DND-41 (cell line): ENCODE data around the gene PLP2.
A peak's percentile ranks its signal among the peaks of the same experiment; 100 is the strongest.

Experiments
- ATAC-seq: fragments of 200-7000 bp; cut with Tn5 transposase; 3 replicates; pipeline ENCODE4 v1.9.1; 2021; ENCODE audit warnings: low read depth; ENCODE audit not compliant: insufficient read depth
- DNase-seq: peaks from one replicate; pipeline ENCODE4 v3.0.0-alpha.2; 2020
- H2AFZ ChIP-seq: 2 replicates; pipeline ENCODE4 v1.6.0; 2012; ENCODE audit warnings: low read depth, low read length
- H3K27ac ChIP-seq: 2 replicates; pipeline ENCODE4 v1.5.1; 2012; ENCODE audit warnings: low read length, inconsistent platforms
- H3K27me3 ChIP-seq: fragments of 200-600 bp; sonication (generic); 2 replicates; pipeline ENCODE4 v1.6.0; 2012; ENCODE audit warnings: low read length, mild to moderate bottlenecking, inconsistent platforms; ENCODE audit not compliant: insufficient read depth, poor library complexity
- H3K36me3 ChIP-seq: 2 replicates; pipeline ENCODE4 v1.5.1; 2012; ENCODE audit warnings: low read length, inconsistent platforms; ENCODE audit not compliant: insufficient read depth
- H3K4me1 ChIP-seq: 2 replicates; pipeline ENCODE4 v1.5.1; 2012; ENCODE audit warnings: mild to moderate bottlenecking, low read length; ENCODE audit not compliant: insufficient read depth
- H3K4me2 ChIP-seq: 2 replicates; pipeline ENCODE4 v1.6.0; 2012; ENCODE audit warnings: mild to moderate bottlenecking, moderate library complexity, low read length, inconsistent platforms; ENCODE audit not compliant: insufficient read depth
- H3K4me3 ChIP-seq, 2 experiments: fragments of 200-600 bp in 1 of 2; shearing (Covaris generic) in 1 of 2; 2 replicates each; pipeline ENCODE4 v1.5.1; 2012 to 2016; ENCODE audit warnings: inconsistent platforms in 2 of 2, low read length in 2 of 2, mild to moderate bottlenecking in 2 of 2, low read depth in 1 of 2, moderate library complexity in 1 of 2
- H3K79me2 ChIP-seq: 2 replicates; pipeline ENCODE4 v1.6.0; 2012; ENCODE audit warnings: low read length, inconsistent platforms; ENCODE audit not compliant: insufficient read depth
- H3K9ac ChIP-seq: 2 replicates; pipeline ENCODE4 v1.6.0; 2012; ENCODE audit warnings: low read depth, mild to moderate bottlenecking, inconsistent platforms, low read length, moderate library complexity
- H3K9me3 ChIP-seq: 2 replicates; pipeline ENCODE4 v1.5.1; 2012; ENCODE audit warnings: low read length, moderate library complexity, mild to moderate bottlenecking, inconsistent platforms; ENCODE audit not compliant: insufficient read depth, severe bottlenecking
- H4K20me1 ChIP-seq: 2 replicates; pipeline ENCODE4 v1.6.0; 2012; ENCODE audit warnings: low read length; ENCODE audit not compliant: insufficient read depth
- EZH2 ChIP-seq: IDR thresholded peaks from 3 replicates; pipeline ENCODE4 v1.6.1; 2012; ENCODE audit warnings: borderline replicate concordance, low read depth, mild to moderate bottlenecking, moderate library complexity, low read length, inconsistent platforms; ENCODE audit not compliant: severe bottlenecking
- TF ChIP-seq, protein P1 (sequence below): IDR thresholded peaks from 2 replicates; pipeline ENCODE4 v1.5.1; 2012; ENCODE audit warnings: borderline replicate concordance, low read length, moderate library complexity, mild to moderate bottlenecking; ENCODE audit not compliant: poor library complexity, severe bottlenecking; ENCODE audit errors: extremely low read depth

Gene PLP2

GRCh38 chrX:49186125-49187027 is 14.7 kb downstream of the PLP2 start, which contains the start of gene PRICKLE3:
TSS of gene PRICKLE3 (minus strand) at chrX:49186373. CDS start at chrX:49186297, 76 bp downstream.
- H3K9ac ChIP-seq = peak within 1 kb of the TSS; percentile 79
- H2AFZ ChIP-seq = peak within 1 kb of the TSS; percentile 74
- peak within 1 kb of the TSS; percentile 82 for H3K4me2 ChIP-seq
- no peaks in the 10 kb centered on the region for H3K27me3 ChIP-seq
- H3K4me1 ChIP-seq = peaks cover 29% of the 10 kb centered on the region
- ATAC-seq (peak; percentile 53), DNase-seq (peak; percentile 84)
- peaks cover 18% of the 10 kb centered on the region for H3K79me2 ChIP-seq
- no peaks in the 10 kb centered on the region for H3K9me3 ChIP-seq
- H3K27ac ChIP-seq = peak within 1 kb of the TSS; percentile 77
- no peaks in the 10 kb centered on the region for H4K20me1 ChIP-seq
- TF ChIP-seq, protein P1, sequence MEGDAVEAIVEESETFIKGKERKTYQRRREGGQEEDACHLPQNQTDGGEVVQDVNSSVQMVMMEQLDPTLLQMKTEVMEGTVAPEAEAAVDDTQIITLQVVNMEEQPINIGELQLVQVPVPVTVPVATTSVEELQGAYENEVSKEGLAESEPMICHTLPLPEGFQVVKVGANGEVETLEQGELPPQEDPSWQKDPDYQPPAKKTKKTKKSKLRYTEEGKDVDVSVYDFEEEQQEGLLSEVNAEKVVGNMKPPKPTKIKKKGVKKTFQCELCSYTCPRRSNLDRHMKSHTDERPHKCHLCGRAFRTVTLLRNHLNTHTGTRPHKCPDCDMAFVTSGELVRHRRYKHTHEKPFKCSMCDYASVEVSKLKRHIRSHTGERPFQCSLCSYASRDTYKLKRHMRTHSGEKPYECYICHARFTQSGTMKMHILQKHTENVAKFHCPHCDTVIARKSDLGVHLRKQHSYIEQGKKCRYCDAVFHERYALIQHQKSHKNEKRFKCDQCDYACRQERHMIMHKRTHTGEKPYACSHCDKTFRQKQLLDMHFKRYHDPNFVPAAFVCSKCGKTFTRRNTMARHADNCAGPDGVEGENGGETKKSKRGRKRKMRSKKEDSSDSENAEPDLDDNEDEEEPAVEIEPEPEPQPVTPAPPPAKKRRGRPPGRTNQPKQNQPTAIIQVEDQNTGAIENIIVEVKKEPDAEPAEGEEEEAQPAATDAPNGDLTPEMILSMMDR = peak; percentile 68
- no peak for TF ChIP-seq EZH2
- peak within 1 kb of the TSS; percentile 65 to 90; a peak in 3 of 4 replicates for H3K4me3 ChIP-seq
- H3K36me3 ChIP-seq = peaks cover 13% of the 10 kb centered on the region

GRCh38 chrX:49187028-49187394 is 15.3 kb downstream of the PLP2 start:
- no peak overlapping the region; a peak in 1 of 4 replicates for H3K4me3 ChIP-seq
- H3K27ac ChIP-seq = peak overlapping the region; percentile 77; the same call in 1 of the 2 replicates
- ATAC-seq (no peak), DNase-seq (no peak)
- H3K9ac ChIP-seq = no peak overlapping the region; the same call in 1 of the 2 replicates
- peaks cover 23% of the 10 kb centered on the region for H3K79me2 ChIP-seq
- TF ChIP-seq, protein P1 = no peak
- H3K9me3 ChIP-seq = no peaks in the 10 kb centered on the region
- peaks cover 30% of the 10 kb centered on the region for H3K4me1 ChIP-seq
- H3K27me3 ChIP-seq = no peaks in the 10 kb centered on the region
- peaks cover 13% of the 10 kb centered on the region for H3K36me3 ChIP-seq
- H4K20me1 ChIP-seq = no peaks in the 10 kb centered on the region
- no peak overlapping the region for H2AFZ ChIP-seq
- peak overlapping the region; percentile 82 for H3K4me2 ChIP-seq

DNA sequence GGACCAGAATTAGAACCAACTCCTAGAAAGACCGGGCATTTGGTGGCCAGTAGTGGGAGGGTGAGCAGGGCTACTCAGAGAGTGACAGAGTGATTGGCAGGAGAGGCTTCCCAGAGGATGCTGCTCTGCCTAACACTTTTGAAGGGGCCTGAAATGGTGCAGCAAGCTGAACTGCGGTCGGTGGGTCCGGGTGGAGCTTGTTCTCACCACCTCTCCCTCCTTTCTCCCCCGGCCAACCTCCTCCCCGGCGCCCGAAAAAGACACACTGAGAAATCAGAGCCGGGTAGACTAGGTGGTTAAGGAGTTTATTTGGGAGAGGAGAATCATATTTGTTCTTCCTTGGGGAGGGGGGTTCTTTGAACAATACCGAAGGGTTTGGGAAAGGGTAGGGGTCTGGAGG is 15.8 kb downstream of the PLP2 start:
- H3K9ac ChIP-seq = no peak overlapping the region
- peaks cover 23% of the 10 kb centered on the region for H3K79me2 ChIP-seq
- no peaks in the 10 kb centered on the region for H4K20me1 ChIP-seq
- peaks cover 11% of the 10 kb centered on the region for H3K36me3 ChIP-seq
- ATAC-seq = no peak
- peaks cover 35% of the 10 kb centered on the region for H3K4me1 ChIP-seq
- H3K4me3 ChIP-seq = no peak overlapping the region
- no peak overlapping the region for H3K4me2 ChIP-seq
- H3K9me3 ChIP-seq = no peaks in the 10 kb centered on the region
- no peak overlapping the region for H2AFZ ChIP-seq
- no peak overlapping the region for H3K27ac ChIP-seq
- no peaks in the 10 kb centered on the region for H3K27me3 ChIP-seq
- TF ChIP-seq, protein P1 = no peak
- no peak for TF ChIP-seq EZH2
- no peak for DNase-seq
